ENCODE data around the gene KDM1B. TPM values are rescaled to one million over a fixed set of nuclear protein-coding genes. Genes with fewer than 3 reads are reported as not detected.

Gene KDM1B
- total RNA-seq, 6 donors from 2014 or later = 13.0 to 29.0 (median 22.0) TPM

GRCh38 chr6:18189196-18189595 is 34.0 kb downstream of the KDM1B start:
- ATAC-seq (ENCODE audit: low FRiP score in 2 of 2) (no peak), DNase-seq (no peak)
- H3K27ac ChIP-seq = no peak overlapping the region
- peaks cover 0 to 38% (median 6%) of the 10 kb centered on the region in 4 donors for H3K36me3 ChIP-seq
- H3K27me3 ChIP-seq = no peaks in the 10 kb centered on the region
- peaks cover 0 to 12% (median 4%) of the 10 kb centered on the region in 4 donors for H3K4me1 ChIP-seq
- TF ChIP-seq EP300 (IDR thresholded peaks at IDR 0.05) = no peak
- TF ChIP-seq POLR2A (IDR thresholded peaks at IDR 0.05) = no peak
- TF ChIP-seq, protein P1, sequence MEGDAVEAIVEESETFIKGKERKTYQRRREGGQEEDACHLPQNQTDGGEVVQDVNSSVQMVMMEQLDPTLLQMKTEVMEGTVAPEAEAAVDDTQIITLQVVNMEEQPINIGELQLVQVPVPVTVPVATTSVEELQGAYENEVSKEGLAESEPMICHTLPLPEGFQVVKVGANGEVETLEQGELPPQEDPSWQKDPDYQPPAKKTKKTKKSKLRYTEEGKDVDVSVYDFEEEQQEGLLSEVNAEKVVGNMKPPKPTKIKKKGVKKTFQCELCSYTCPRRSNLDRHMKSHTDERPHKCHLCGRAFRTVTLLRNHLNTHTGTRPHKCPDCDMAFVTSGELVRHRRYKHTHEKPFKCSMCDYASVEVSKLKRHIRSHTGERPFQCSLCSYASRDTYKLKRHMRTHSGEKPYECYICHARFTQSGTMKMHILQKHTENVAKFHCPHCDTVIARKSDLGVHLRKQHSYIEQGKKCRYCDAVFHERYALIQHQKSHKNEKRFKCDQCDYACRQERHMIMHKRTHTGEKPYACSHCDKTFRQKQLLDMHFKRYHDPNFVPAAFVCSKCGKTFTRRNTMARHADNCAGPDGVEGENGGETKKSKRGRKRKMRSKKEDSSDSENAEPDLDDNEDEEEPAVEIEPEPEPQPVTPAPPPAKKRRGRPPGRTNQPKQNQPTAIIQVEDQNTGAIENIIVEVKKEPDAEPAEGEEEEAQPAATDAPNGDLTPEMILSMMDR (IDR thresholded peaks at IDR 0.05) = no peak
- TF ChIP-seq POLR2AphosphoS5 (IDR thresholded peaks at IDR 0.05) = no peak
- H3K4me3 ChIP-seq = no peak overlapping the region
- 89% methylated on average over 2 of the region's 2 CpGs for whole genome bisulfite sequencing, 2 donors
- H3K9me3 ChIP-seq = no peaks in the 10 kb centered on the region

DNA sequence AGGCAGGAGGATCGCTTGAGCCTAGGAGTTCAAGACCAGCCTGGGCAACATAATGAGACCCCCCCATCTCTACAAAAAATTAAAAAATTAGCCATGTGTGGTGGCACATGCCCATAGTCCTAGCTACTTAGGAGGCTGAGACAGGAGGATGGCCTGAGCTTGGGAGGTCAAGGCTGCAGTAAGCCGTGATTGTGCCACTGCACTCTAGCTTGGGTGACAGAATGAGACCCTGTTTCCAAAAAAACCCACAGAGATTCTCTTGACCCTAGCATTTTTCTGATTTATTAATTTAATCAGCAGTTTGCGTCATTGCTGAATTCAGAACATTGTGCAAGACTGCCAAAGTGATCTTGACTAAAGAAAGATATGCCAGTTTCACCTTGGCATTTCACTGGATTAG is 36.8 kb downstream of the KDM1B start:
- Histone ChIP-seq H3K4me1 (no peaks in the 10 kb centered on the region), H3K4me3 (no peak overlapping the region), H3K9me3 (no peaks in the 10 kb centered on the region), H3K27me3 (no peaks in the 10 kb centered on the region), H3K36me3 (peaks cover under 1 to 34% (median 6%) of the 10 kb centered on the region in 4 donors), H3K27ac (no peak overlapping the region)
- ATAC-seq (ENCODE audit: low FRiP score in 2 of 2) = no peak
- no peak for DNase-seq
- WGBS, 2 donors = 97 to 99% methylated on average over 3 of the region's 3 CpGs
- no peak for TF ChIP-seq POLR2A (IDR thresholded peaks at IDR 0.05)
- TF ChIP-seq, protein P1 (IDR thresholded peaks at IDR 0.05) = no peak
- TF ChIP-seq POLR2AphosphoS5 (IDR thresholded peaks at IDR 0.05) = no peak
- no peak for TF ChIP-seq EP300 (IDR thresholded peaks at IDR 0.05)

GRCh38 chr6:18203786-18204185 is 48.6 kb downstream of the KDM1B start:
- H3K27ac ChIP-seq = no peak overlapping the region

DNA sequence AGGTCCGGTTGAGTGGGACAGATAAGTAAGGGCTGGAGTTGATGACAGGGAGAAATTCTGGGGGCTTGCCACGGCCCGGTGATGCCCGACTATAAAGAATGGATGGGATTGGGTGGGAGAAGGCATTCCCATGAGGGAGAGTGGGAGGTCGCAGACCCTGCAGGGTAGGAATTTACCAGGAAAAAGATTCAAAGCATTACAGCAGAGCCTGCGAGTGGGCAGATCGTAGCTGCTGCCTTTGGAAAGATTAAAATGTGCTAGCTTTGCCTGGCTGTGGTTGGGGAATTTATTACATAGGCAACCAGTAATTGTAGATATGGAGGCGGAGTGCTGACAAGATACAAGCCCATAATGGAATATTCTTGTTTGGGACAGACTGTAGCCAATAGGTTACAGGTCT is 49.5 kb downstream of the KDM1B start:
- Histone ChIP-seq H3K36me3 (peaks cover 0 to 60% (median 21%) of the 10 kb centered on the region in 4 donors), H3K4me1 (no peaks in the 10 kb centered on the region), H3K27me3 (no peaks in the 10 kb centered on the region), H3K4me3 (no peak overlapping the region), H3K9me3 (no peaks in the 10 kb centered on the region), H3K27ac (no peak overlapping the region)
- no peak for DNase-seq
- TF ChIP-seq POLR2A (IDR thresholded peaks at IDR 0.05) (no peak), POLR2AphosphoS5 (IDR thresholded peaks at IDR 0.05) (no peak), EP300 (IDR thresholded peaks at IDR 0.05) (no peak)
- WGBS, 2 donors = 91 to 96% methylated on average over 8 of the region's 8 CpGs
- no peak for ATAC-seq (ENCODE audit: low FRiP score in 2 of 2)

More at GRCh38 chr6:18203786-18204185, 48.6 kb downstream of the KDM1B start:
- Histone ChIP-seq H3K4me3 (no peak overlapping the region), H3K36me3 (peaks cover 0 to 63% (median 21%) of the 10 kb centered on the region in 4 donors), H3K27me3 (no peaks in the 10 kb centered on the region), H3K9me3 (no peaks in the 10 kb centered on the region), H3K4me1 (no peaks in the 10 kb centered on the region)
- 95 to 97% methylated on average over 6 of the region's 6 CpGs for WGBS, 2 donors
- ATAC-seq (ENCODE audit: low FRiP score in 2 of 2) (no peak), DNase-seq (no peak)
- TF ChIP-seq POLR2A (IDR thresholded peaks at IDR 0.05) = no peak
- TF ChIP-seq POLR2AphosphoS5 (IDR thresholded peaks at IDR 0.05) = no peak
- TF ChIP-seq EP300 (IDR thresholded peaks at IDR 0.05) = no peak

DNA sequence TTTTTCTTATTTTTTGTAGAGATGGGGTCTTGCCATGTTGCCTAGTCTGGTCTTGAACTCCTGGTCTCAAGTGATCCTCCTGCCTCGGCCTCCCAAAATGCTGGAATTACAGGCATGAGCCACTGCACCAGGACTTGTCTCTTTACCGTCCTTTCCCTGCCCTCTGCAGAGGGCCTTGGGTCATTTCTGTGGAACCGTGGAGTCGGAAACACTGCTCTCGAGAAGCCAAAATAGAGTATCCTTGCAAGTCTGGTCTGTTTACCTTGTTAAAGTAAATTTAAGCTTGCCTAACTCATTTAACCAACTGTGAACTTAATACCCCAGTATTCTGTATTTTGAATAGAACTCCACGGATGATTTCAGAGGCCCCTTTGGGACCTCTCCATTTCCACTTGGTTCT is 51.4 kb downstream of the KDM1B start:
- DNase-seq = no peak
- no peaks in the 10 kb centered on the region for H3K27me3 ChIP-seq
- H3K27ac ChIP-seq = no peak overlapping the region
- WGBS, 2 donors = 80 to 81% methylated on average over 6 of the region's 6 CpGs
- H3K4me3 ChIP-seq = no peak overlapping the region
- H3K36me3 ChIP-seq = peaks cover 0 to 49% (median 18%) of the 10 kb centered on the region in 4 donors
- TF ChIP-seq, protein P1 (IDR thresholded peaks at IDR 0.05) = no peak
- TF ChIP-seq POLR2AphosphoS5 (IDR thresholded peaks at IDR 0.05) (no peak), POLR2A (IDR thresholded peaks at IDR 0.05) (no peak), EP300 (IDR thresholded peaks at IDR 0.05) (no peak)
- no peak for ATAC-seq (ENCODE audit: low FRiP score in 2 of 2)
- no peaks in the 10 kb centered on the region for H3K9me3 ChIP-seq
- no peaks in the 10 kb centered on the region for H3K4me1 ChIP-seq

GRCh38 chr6:18207438-18207837 is 52.2 kb downstream of the KDM1B start:
- no peak overlapping the region for H3K4me3 ChIP-seq
- H3K4me1 ChIP-seq = no peaks in the 10 kb centered on the region
- no peaks in the 10 kb centered on the region for H3K27me3 ChIP-seq
- no peaks in the 10 kb centered on the region for H3K9me3 ChIP-seq
- ATAC-seq (ENCODE audit: low FRiP score in 2 of 2) = no peak
- 74 to 86% methylated on average over 7 to 8 of the region's 8 CpGs for WGBS, 2 donors
- no peak overlapping the region for H3K27ac ChIP-seq
- peaks cover 0 to 41% (median 16%) of the 10 kb centered on the region in 4 donors for H3K36me3 ChIP-seq
- TF ChIP-seq, protein P1 (IDR thresholded peaks at IDR 0.05) = no peak
- TF ChIP-seq POLR2A (IDR thresholded peaks at IDR 0.05) (no peak), EP300 (IDR thresholded peaks at IDR 0.05) (no peak), POLR2AphosphoS5 (IDR thresholded peaks at IDR 0.05) (no peak)
- DNase-seq = no peak

Measured in upper lobe of left lung (tissue), 6 donors.